Activated naive CD8-positive, alpha-beta T cell treated with anti-CD3 and anti-CD28 coated beads for 36 hours (primary cell): Measurements from ENCODE around the gene AGPAT2. TPM values are rescaled to one million over a fixed set of nuclear protein-coding genes. Genes with fewer than 3 reads are reported as not detected.
A peak's percentile ranks its signal among the peaks of the same experiment; 100 is the strongest.

ENCODE experiments used
- DNase-seq: peaks from one replicate; pipeline ENCODE4 v3.0.0; 2021
- H3K27ac Mint-ChIP-seq: one replicate; pipeline ENCODE4 v1.8.0; 2022; ENCODE audit warnings: mild to moderate bottlenecking, moderate library complexity, mixed read lengths
- H3K27me3 Mint-ChIP-seq: one replicate; pipeline ENCODE4 v1.8.0; 2022; ENCODE audit warnings: mild to moderate bottlenecking, mixed read lengths
- H3K36me3 Mint-ChIP-seq: one replicate; pipeline ENCODE4 v1.8.0; 2021; ENCODE audit warnings: mild to moderate bottlenecking, mixed read lengths
- H3K4me1 Mint-ChIP-seq: one replicate; pipeline ENCODE4 v1.8.0; 2021; ENCODE audit warnings: mixed read lengths
- H3K4me3 Mint-ChIP-seq: one replicate; pipeline ENCODE4 v1.8.0; 2022; ENCODE audit warnings: mild to moderate bottlenecking, moderate library complexity, mixed read lengths
- H3K9me3 Mint-ChIP-seq: one replicate; pipeline ENCODE4 v1.8.0; 2022; ENCODE audit warnings: mixed read lengths
- total RNA-seq, 2 experiments: library from RNA; stranded (reverse); gene quantifications; one replicate each; pipeline ENCODE4 v1.2.3, GENCODE V29; 2021

The AGPAT2 gene
- total RNA-seq, 2 experiments from 2014 or later: 14.6 to 16.1 TPM

- no peak for DNase-seq
- Mint-ChIP-seq H3K27me3 (peaks cover 3% of the 10 kb centered on the region), H3K27ac (no peak overlapping the region), H3K9me3 (no peaks in the 10 kb centered on the region), H3K36me3 (peaks cover 38% of the 10 kb centered on the region), H3K4me3 (no peak overlapping the region), H3K4me1 (peaks cover 24% of the 10 kb centered on the region)
Measured at GRCh38 chr9:136723362-136723976, 36.2 kb upstream of the AGPAT2 start.

GRCh38 chr9:136722969-136723356 lies 35.7 kb upstream of the AGPAT2 start:
- peak; percentile 31 for DNase-seq
- Mint-ChIP-seq H3K9me3 (no peaks in the 10 kb centered on the region), H3K4me1 (peaks cover 24% of the 10 kb centered on the region), H3K27me3 (peaks cover 3% of the 10 kb centered on the region), H3K27ac (no peak overlapping the region), H3K36me3 (peaks cover 38% of the 10 kb centered on the region), H3K4me3 (no peak overlapping the region)

GRCh38 chr9:136722093-136722968 lies 35.1 kb upstream of the AGPAT2 start:
- Mint-ChIP-seq H3K36me3 (peaks cover 34% of the 10 kb centered on the region), H3K27ac (no peak overlapping the region), H3K27me3 (peaks cover under 1% of the 10 kb centered on the region), H3K9me3 (no peaks in the 10 kb centered on the region), H3K4me3 (no peak overlapping the region), H3K4me1 (peaks cover 24% of the 10 kb centered on the region)
- no peak for DNase-seq

GRCh38 chr9:136721339-136722092 lies 34.3 kb upstream of the AGPAT2 start:
- Mint-ChIP-seq H3K4me1 (peaks cover 21% of the 10 kb centered on the region), H3K9me3 (no peaks in the 10 kb centered on the region), H3K27ac (no peak overlapping the region), H3K27me3 (no peaks in the 10 kb centered on the region), H3K4me3 (no peak overlapping the region), H3K36me3 (peaks cover 26% of the 10 kb centered on the region)
- DNase-seq: no peak

- Mint-ChIP-seq H3K9me3 (no peaks in the 10 kb centered on the region), H3K27ac (no peak overlapping the region)
Measured at GRCh38 chr9:136720898-136721338, 33.7 kb upstream of the AGPAT2 start.

GRCh38 chr9:136720251-136720897 lies 33.1 kb upstream of the AGPAT2 start:
- Mint-ChIP-seq H3K4me3 (no peak overlapping the region), H3K27ac (no peak overlapping the region), H3K36me3 (peaks cover 15% of the 10 kb centered on the region), H3K9me3 (no peaks in the 10 kb centered on the region), H3K27me3 (peaks cover 5% of the 10 kb centered on the region), H3K4me1 (peaks cover 11% of the 10 kb centered on the region)
- no peak for DNase-seq

More at GRCh38 chr9:136720898-136721338, 33.7 kb upstream of the AGPAT2 start:
- H3K4me3 Mint-ChIP-seq: no peak overlapping the region
- DNase-seq: no peak
- H3K36me3 Mint-ChIP-seq: peaks cover 20% of the 10 kb centered on the region
- peaks cover 15% of the 10 kb centered on the region for H3K4me1 Mint-ChIP-seq
- peaks cover 1% of the 10 kb centered on the region for H3K27me3 Mint-ChIP-seq

GRCh38 chr9:136719195-136719880 lies 32.1 kb upstream of the AGPAT2 start:
- Mint-ChIP-seq H3K9me3 (no peaks in the 10 kb centered on the region), H3K4me1 (peaks cover 8% of the 10 kb centered on the region), H3K4me3 (no peak overlapping the region), H3K27ac (no peak overlapping the region), H3K27me3 (peaks cover 9% of the 10 kb centered on the region), H3K36me3 (peaks cover 9% of the 10 kb centered on the region)
- DNase-seq: no peak

- Mint-ChIP-seq H3K36me3 (peaks cover 1% of the 10 kb centered on the region), H3K9me3 (no peaks in the 10 kb centered on the region), H3K4me1 (peaks cover 4% of the 10 kb centered on the region), H3K4me3 (no peak overlapping the region), H3K27me3 (peaks cover 16% of the 10 kb centered on the region), H3K27ac (no peak overlapping the region)
- DNase-seq: no peak
Measured at GRCh38 chr9:136718345-136719194, 31.3 kb upstream of the AGPAT2 start.

GRCh38 chr9:136717399-136717798 lies 30.1 kb upstream of the AGPAT2 start:
- peaks cover 4% of the 10 kb centered on the region for H3K4me1 Mint-ChIP-seq
- H3K27ac Mint-ChIP-seq: no peak overlapping the region
- no peaks in the 10 kb centered on the region for H3K36me3 Mint-ChIP-seq
- H3K4me3 Mint-ChIP-seq: no peak overlapping the region
- peaks cover 22% of the 10 kb centered on the region for H3K27me3 Mint-ChIP-seq
- DNase-seq: no peak
- no peaks in the 10 kb centered on the region for H3K9me3 Mint-ChIP-seq

- no peak overlapping the region for H3K4me3 Mint-ChIP-seq
- H3K4me1 Mint-ChIP-seq: peaks cover 5% of the 10 kb centered on the region
- H3K27me3 Mint-ChIP-seq: peaks cover 42% of the 10 kb centered on the region
- H3K9me3 Mint-ChIP-seq: no peaks in the 10 kb centered on the region
- no peak overlapping the region for H3K27ac Mint-ChIP-seq
- no peak for DNase-seq
- H3K36me3 Mint-ChIP-seq: no peaks in the 10 kb centered on the region
Measured at GRCh38 chr9:136714893-136715274, 27.6 kb upstream of the AGPAT2 start.

- Mint-ChIP-seq H3K36me3 (no peaks in the 10 kb centered on the region), H3K9me3 (no peaks in the 10 kb centered on the region), H3K4me1 (peaks cover 5% of the 10 kb centered on the region), H3K27me3 (peaks cover 43% of the 10 kb centered on the region), H3K4me3 (no peak overlapping the region), H3K27ac (no peak overlapping the region)
- no peak for DNase-seq
Measured at GRCh38 chr9:136714096-136714892, 27.0 kb upstream of the AGPAT2 start.

GRCh38 chr9:136713550-136713949 lies 26.3 kb upstream of the AGPAT2 start:
- H3K4me3 Mint-ChIP-seq: no peak overlapping the region
- H3K36me3 Mint-ChIP-seq: no peaks in the 10 kb centered on the region
- H3K27ac Mint-ChIP-seq: no peak overlapping the region
- H3K27me3 Mint-ChIP-seq: peaks cover 47% of the 10 kb centered on the region
- H3K4me1 Mint-ChIP-seq: peaks cover 4% of the 10 kb centered on the region
- H3K9me3 Mint-ChIP-seq: no peaks in the 10 kb centered on the region
- no peak for DNase-seq
